ENCODE data around the gene YPEL1.
A peak's percentile ranks its signal among the peaks of the same experiment; 100 is the strongest.

YPEL1 gene

DNA sequence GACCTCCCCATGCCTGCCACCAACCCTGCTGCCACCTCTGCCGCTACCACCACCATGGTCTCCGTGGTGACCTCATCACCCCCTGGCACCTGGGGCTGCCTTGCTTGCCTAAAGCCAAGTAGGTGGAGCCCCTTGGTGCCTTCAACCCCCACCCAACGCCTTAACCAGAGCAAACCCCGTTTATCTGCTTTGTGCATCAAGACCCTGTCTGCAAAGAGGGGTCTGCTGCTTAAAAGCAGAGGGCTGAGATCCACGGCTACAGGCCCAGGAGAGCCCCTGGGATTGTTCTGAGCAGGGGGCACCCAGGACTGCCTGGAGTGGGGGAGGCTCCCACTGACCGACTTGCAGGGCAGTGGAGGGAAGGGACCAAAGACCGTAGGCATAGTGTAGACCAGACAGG, 74.7 kb downstream of the YPEL1 start:
- Mint-ChIP-seq H3K4me3 (no peak overlapping the region), H3K36me3 (ENCODE audit: low read depth) (no peaks in the 10 kb centered on the region), H3K27me3 (ENCODE audit: low read depth) (no peaks in the 10 kb centered on the region), H3K4me1 (ENCODE audit: low read depth) (peaks cover 16% of the 10 kb centered on the region), H3K9me3 (no peaks in the 10 kb centered on the region), H3K27ac (no peak overlapping the region)

DNA sequence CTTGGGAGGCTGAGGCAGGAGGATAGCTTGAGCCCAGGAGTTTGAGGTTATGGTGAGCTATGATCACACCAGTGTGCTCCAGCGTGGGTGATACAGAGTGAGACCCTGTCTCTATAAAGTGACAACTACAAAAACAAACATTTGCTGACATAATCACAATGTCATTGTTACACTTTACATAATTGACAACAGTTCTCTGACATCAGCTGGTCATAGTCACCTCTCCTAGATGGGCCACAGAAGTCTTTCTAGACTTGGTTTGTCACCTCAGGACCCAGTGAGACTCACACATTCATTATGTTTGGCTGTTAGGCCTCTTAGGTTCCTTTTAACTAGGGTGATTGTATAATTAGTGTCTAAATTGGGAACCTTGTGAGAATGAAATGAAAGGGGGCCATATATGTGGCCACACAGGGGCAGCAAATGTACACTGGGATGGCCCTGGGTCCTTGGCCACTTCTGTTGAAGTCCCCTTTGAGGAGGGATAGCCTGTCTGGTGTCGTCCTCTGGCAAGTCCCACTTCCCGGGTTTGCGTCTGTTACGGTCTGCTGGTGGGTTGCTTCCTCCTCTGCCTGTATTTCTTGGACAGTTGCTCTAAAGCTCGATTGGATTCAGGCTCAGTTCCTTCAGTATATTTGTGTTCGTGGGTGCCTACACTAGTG, 75.6 kb downstream of the YPEL1 start:
- Mint-ChIP-seq H3K4me1 (ENCODE audit: low read depth) (peaks cover 12% of the 10 kb centered on the region), H3K27ac (no peak overlapping the region), H3K9me3 (no peaks in the 10 kb centered on the region), H3K4me3 (no peak overlapping the region), H3K27me3 (ENCODE audit: low read depth) (no peaks in the 10 kb centered on the region), H3K36me3 (ENCODE audit: low read depth) (no peaks in the 10 kb centered on the region)

DNA sequence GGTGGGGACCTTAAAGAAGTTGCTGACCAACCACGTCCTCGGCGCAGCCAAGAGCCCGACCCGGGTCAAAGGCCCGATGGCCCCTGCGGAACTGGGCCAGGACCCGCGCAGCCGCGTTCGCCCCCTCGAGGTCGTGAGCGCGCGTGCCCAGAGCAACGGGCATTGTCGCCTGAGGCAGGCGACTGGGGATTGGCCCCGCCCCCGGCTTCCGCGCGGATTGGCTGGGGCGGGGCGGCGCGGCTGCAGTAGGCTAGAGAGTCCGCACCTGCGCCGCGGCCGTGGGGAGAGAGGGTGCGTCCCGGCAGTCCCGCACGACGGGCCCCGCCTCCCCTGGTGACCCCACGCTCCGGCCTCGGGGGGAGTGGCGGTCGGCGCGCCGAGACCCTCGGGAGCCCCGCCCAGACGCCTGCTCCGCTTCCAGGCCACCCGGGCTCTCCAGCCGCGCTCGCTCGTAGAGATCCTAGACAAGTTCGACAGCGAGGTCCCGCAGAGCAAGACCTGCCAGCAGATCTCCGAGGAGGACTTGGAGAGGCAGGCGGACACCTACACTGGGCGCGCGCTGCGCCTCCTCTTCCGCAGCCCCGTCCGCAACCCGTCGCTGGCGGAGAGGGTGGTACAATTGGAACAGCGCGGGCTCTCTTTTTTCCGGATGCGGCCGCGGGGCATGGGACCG, 78.1 kb downstream of the YPEL1 start:
- Mint-ChIP-seq H3K36me3 (ENCODE audit: low read depth) (peaks cover 4% of the 10 kb centered on the region), H3K27ac (peak overlapping the region; percentile 79)

DNA sequence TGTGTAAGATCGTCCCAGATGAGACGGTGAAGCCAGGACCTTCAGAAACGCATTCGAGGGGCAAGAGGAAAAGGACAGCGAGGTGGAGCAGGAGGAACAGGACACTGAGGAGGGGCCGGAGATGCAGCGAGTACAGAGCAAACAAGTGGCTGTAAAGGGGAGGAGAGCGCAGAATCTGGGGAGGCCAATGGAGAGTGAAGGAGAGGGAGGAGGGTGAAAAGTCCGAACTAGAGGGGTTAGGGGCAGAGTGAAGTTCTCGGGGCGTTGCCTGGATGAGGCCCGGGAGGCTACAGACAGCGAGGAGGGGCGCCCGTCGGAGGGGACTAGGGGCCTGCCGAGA, 78.6 kb downstream of the YPEL1 start:
- H3K27ac Mint-ChIP-seq = peak overlapping the region; percentile 79
- peaks cover 15% of the 10 kb centered on the region for H3K4me1 Mint-ChIP-seq (ENCODE audit: low read depth)
- H3K27me3 Mint-ChIP-seq (ENCODE audit: low read depth) = no peaks in the 10 kb centered on the region
- H3K4me3 Mint-ChIP-seq = peak overlapping the region; percentile 82
- no peaks in the 10 kb centered on the region for H3K9me3 Mint-ChIP-seq
- H3K36me3 Mint-ChIP-seq (ENCODE audit: low read depth) = peaks cover 4% of the 10 kb centered on the region

More for the DNA sequence above, 78.1 kb downstream of the YPEL1 start:
- Mint-ChIP-seq H3K4me1 (ENCODE audit: low read depth) (peaks cover 15% of the 10 kb centered on the region), H3K9me3 (no peaks in the 10 kb centered on the region), H3K27me3 (ENCODE audit: low read depth) (no peaks in the 10 kb centered on the region), H3K4me3 (peak overlapping the region; percentile 85)

DNA sequence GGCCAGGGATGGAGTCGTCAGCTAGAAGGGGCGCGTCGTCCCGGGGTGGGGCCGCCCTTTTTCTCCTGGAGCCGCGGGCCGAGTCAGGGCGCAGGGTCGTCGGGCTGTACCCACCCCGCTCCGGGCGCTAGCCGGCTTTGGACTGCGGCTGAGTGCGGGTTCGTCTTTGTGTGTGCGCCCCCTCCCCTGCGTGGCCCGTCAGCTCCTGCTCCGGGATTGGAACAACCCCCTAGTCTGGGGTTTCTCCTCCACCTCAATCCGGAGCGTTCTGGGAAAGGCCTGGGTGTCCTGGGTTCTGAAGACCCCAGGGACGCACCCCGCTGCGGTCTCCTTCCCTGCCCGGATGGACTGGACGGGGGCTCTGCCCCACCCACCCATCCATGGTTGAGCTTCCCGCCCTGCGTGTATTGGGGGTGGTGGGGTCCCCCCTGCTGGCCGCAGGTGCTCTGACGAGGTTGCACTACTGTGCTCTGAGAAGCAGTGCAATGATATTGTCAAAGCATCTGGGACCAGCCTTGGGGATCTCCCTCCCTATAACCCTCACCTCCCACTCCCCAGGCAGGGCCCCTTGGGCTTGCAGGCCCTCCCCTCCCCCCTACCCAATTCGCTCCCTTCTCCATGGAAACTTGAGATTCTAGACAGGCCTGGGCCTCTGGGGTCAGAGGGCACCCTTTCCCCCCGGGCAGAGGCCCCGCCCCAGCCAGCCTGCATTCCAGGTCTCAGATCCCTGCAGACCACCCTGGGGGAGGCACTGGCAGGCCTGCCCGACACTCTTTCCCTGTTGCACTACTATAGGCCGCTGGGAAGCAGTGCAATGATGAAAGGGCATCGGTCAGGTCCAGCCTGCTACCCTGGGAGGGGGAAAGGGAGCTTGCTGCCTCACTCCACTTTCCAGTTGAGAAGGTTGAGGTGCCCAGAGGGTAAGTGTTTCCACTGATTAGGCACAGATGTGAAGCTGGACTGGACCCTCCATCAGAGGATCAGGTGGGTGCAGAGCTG, 82.7 kb downstream of the YPEL1 start:
- Mint-ChIP-seq H3K27ac (no peak overlapping the region), H3K4me3 (peak overlapping the region; percentile 92), H3K4me1 (ENCODE audit: low read depth) (peaks cover 30% of the 10 kb centered on the region), H3K9me3 (no peaks in the 10 kb centered on the region), H3K36me3 (ENCODE audit: low read depth) (peaks cover 6% of the 10 kb centered on the region), H3K27me3 (ENCODE audit: low read depth) (no peaks in the 10 kb centered on the region)

DNA sequence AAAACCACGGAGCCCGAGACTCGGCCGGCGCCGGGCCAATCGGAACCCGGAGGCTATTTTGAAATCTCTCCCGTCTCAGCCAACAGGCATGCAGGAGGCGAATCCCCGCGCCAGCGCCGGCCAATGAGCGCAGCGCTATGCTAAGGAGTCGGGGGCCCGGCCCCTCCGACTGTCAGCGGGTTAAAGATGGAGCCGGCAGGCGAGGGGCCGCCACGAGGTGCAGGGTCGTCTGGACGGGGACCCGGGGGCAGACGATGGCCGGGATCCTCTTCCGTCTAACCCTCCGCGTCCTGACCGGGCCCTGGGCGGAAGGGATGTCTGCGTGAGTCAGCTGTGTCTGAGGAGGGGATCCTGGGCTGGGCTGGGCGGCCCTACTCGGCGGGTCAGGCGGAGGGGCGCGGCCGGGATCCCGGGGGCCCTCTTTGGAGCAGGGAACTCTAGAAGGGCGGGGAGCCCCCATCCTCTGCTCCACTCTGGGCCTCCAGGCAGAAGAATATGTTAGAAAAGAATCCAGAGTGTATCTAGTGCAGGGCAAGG, 83.5 kb downstream of the YPEL1 start:
- H3K36me3 Mint-ChIP-seq (ENCODE audit: low read depth) = peaks cover 6% of the 10 kb centered on the region
- H3K27me3 Mint-ChIP-seq (ENCODE audit: low read depth) = no peaks in the 10 kb centered on the region
- peak overlapping the region; percentile 84 for H3K27ac Mint-ChIP-seq
- peaks cover 29% of the 10 kb centered on the region for H3K4me1 Mint-ChIP-seq (ENCODE audit: low read depth)
- H3K9me3 Mint-ChIP-seq = no peaks in the 10 kb centered on the region
- H3K4me3 Mint-ChIP-seq = peak overlapping the region; percentile 92

DNA sequence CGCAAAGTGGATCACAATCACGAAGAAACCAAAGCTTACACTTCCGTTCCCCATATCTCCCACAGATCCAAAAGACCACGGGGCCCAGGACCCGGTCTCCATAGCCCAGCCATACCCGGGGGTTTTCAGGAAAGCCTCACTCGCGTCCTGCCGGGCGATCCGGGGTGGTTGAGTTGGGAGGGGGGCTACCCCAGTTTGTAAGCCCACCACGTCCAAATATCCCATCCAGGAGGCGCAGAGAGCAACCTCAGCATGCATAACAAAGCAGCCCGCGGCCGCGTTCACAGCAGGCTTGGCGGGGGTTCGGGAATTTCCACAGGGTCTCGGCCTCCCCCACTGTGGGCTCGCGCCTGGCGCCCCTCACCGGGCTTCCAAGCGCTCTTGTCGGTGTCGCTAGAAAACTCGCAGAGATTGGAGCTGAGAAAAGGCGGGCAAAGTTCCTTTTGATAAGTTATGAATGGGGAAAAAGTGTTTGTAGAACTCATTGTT, 84.0 kb downstream of the YPEL1 start:
- Mint-ChIP-seq H3K27ac (peak overlapping the region; percentile 84), H3K4me1 (ENCODE audit: low read depth) (peaks cover 27% of the 10 kb centered on the region), H3K27me3 (ENCODE audit: low read depth) (no peaks in the 10 kb centered on the region), H3K4me3 (peak overlapping the region; percentile 92), H3K9me3 (no peaks in the 10 kb centered on the region), H3K36me3 (ENCODE audit: low read depth) (peaks cover 10% of the 10 kb centered on the region)

DNA sequence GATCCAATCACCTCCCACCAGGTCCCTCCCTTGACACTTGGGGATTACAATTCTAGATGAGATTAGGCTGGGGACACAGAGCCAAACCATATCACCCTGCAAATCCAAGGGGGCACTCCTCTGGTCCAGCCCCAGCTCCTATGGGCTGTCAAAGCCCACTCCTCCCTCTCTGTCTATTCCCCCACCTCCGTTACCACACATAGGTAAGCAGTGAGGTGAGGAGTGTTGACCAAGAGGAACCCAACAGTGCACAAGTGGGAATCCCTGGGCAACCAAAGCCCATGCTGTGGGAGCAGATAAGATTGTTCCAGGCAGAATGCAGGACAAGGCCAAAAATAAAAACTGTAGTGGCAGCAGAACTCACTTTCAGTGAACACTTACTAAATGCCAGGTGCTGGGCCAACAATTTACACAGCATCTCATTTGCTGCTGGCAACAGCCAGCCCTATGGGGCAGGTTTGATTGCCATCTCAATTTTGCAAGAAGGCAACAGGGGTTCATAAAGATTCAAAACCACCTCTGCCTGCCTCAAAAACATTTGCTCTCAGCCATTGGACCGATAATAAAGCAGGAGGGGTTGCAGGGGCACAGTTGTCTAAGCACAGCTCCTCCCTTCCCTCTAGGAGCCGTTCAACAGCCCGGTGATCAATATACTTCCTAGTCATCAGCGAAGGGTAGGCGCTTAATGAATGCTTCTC, 84.6 kb downstream of the YPEL1 start:
- Mint-ChIP-seq H3K4me1 (ENCODE audit: low read depth) (peaks cover 25% of the 10 kb centered on the region), H3K36me3 (ENCODE audit: low read depth) (peaks cover 14% of the 10 kb centered on the region), H3K27ac (peak overlapping the region; percentile 84), H3K4me3 (peak overlapping the region; percentile 92), H3K9me3 (no peaks in the 10 kb centered on the region), H3K27me3 (ENCODE audit: low read depth) (no peaks in the 10 kb centered on the region)

DNA sequence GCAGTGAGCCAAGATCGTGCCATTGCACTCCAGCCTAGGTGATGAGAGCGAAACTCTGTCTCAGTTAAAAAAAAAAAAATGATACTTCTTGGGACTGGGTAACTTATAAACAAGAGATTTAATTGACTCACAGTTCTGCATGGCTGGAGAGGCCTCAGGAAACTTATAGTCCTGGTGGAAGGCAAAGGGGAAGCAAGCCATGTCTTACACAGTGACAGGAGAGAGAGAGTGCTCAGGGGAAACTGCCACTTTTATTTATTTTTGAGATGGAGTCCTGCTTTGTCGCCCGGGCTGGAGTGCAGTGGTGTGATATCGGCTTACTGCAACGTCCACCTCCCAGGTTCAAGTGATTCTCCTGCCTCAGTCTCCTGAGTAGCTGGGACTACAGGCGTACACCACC, 85.3 kb downstream of the YPEL1 start:
- no peaks in the 10 kb centered on the region for H3K27me3 Mint-ChIP-seq (ENCODE audit: low read depth)
- peaks cover 25% of the 10 kb centered on the region for H3K4me1 Mint-ChIP-seq (ENCODE audit: low read depth)
- H3K9me3 Mint-ChIP-seq = no peaks in the 10 kb centered on the region
- peak overlapping the region; percentile 18 for H3K4me3 Mint-ChIP-seq
- H3K27ac Mint-ChIP-seq = no peak overlapping the region
- peaks cover 18% of the 10 kb centered on the region for H3K36me3 Mint-ChIP-seq (ENCODE audit: low read depth)

All from T-helper 1 cell treated with Interleukin-12 subunit alpha and Interleukin-12 subunit beta and Interleukin-4 antibody, amounts not matched to agents 30 μg/mL and 1 μg/mL, for 36 hours (primary cell).